CD4-positive, alpha-beta T cell treated with Interleukin-4 for 1 hour (primary cell): ENCODE results near the gene PDPR.
"Not testable (repeated sequence)": the region's sequence is repeated elsewhere in the genome, so short reads cannot be mapped to it uniquely, and the experiment has no call there.

Experiments used
- DNase-seq, 2 donors: peaks; one replicate each; pipeline ENCODE4 v3.0.0-alpha.2; 2020 to 2022

PDPR gene

DNA sequence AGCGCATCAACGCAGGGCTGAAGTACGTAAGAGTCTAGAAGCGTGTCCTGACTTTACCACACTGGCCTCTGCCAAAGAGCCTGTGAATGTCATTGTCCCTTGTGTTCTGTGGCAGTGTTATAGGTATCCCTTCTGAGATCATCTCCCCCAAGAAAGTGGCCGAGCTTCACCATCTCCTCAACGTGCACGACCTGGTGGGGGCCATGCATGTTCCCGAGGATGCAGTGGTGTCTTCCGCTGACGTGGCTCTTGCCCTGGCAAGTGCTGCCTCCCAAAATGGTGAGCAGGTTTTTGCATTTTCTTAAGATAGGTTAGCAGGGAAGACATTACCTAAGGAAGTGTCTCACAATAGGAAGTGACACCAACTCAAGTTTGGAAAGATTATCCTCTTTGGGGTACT, 14.7 kb downstream of the PDPR start:
- not testable (repeated sequence) for DNase-seq

DNA sequence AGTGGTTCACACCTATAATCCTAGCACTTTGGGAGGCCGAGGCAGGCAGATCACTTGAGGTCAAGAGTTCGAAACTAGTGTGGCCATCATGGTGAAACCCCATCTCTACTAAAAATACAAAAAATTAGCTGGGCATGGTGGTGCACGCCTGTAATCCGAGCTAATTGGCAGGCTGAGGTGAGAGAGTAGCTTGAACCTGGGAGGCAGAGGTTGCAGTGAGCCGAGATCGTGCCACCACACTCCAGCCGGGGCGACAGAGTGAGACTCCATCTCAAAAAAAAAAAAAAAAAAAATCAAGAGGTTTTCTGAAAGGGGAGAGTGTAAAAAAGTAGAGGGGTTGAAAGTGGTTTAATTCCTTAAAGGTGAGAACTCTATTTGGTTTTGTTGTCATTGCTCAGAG, 21.7 kb downstream of the PDPR start:
- not testable (repeated sequence) for DNase-seq

DNA sequence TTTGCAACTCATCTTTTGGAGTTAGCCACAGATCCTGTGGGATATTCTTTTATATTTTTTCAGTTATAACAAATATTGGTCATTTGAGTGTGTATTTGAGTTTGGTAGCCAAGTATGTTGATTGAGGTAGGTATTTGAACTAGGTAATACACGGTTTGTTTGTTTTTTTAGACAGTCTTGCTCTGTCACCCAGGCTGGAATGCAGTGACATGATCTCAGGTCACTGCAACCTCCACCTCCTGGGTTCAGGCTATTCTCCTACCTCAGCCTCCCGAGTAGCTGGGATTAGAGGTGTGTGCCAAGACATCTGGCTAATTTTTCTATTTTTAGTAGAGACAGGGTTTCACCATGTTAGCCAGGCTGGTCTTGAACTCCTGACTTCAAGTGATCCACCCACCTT, 22.5 kb downstream of the PDPR start:
- DNase-seq = not testable (repeated sequence)

DNA sequence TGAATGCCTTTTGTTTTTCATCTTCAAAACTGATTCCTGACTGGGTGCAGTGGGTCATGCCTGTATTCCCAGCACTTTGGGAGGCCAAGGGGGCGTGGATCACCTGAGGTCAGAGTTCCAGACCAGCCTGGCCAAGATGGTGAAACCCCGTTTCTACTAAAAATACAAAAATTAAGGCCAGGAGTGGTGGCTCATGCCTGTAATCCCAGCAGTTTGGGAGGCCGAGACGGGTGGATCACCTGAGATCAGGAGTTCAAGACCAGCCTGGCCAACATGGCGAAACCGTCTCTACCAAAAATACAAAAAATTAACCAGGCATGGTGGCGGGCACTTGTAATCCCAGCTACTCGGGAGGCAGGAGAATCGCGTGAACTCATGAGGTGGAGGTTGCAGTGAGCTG, 28.6 kb downstream of the PDPR start:
- DNase-seq = not testable (repeated sequence)

DNA sequence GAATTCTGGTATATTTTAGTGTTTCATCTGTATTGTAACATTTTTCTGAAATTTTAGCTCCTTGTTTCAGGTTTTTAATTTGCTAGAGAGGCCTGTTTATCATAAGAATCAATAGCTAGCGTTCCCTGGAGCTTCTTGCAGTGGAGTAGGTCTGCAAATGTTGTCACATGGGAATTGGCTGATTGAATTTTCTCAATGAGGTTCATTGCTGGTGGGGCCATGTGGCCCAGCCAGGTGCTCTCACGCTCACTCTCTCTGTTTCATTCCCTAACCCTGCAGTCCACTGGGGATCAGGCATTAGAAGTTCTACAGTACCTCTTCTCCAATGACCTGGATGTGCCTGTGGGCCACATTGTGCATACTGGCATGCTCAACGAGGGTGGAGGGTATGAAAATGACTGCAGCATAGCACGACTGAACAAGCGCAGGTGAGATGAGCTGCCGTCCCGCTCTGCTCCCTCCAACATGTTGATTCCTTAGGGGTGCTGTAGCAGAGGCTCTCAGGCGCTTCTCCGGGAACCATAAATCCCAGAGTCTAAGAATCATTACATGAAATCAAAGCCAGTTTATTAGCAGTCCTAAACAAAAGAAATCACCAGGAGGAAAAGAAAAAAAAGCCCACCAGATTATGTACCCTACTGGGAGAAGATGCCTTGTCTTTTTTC, 29.2 kb downstream of the PDPR start:
- not testable (repeated sequence) for DNase-seq

DNA sequence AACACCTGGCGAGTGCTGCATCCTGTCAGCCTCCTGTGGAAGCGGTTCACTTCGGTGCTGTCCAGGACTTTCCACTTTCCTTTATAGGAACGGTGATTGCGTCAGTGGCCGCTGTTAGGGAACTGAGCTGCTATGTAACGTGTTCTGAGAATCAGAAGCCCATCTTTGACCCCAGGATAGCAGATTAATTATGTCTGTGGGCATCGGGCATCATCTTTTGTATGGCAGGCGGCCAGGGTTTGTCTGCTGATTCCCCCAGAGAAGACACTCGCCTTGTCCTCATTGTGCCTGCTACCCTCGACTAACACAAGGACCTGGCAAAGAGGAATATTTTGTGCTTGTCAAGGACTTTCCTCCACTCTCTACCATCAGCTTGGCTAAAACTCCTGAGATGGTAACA, 33.7 kb downstream of the PDPR start:
- not testable (repeated sequence) for DNase-seq

DNA sequence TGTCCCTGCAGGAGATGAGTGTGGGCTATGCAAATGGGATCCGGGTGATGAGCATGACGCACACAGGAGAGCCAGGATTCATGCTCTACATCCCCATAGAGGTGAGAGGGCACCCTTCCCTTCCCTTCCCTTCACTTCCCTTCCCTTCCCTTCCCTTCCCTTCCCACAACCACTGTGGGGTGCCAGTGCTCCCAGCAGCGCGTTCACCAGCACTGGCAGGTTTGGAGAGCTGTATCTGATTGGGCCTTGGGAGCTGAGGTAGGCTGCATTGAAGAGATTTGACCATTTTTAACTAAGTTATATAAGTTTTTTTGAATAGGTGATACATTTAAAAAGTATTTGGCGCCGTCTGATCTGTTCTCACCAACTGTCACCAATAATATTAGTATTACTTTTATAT, 34.3 kb downstream of the PDPR start:
- not testable (repeated sequence) for DNase-seq

DNA sequence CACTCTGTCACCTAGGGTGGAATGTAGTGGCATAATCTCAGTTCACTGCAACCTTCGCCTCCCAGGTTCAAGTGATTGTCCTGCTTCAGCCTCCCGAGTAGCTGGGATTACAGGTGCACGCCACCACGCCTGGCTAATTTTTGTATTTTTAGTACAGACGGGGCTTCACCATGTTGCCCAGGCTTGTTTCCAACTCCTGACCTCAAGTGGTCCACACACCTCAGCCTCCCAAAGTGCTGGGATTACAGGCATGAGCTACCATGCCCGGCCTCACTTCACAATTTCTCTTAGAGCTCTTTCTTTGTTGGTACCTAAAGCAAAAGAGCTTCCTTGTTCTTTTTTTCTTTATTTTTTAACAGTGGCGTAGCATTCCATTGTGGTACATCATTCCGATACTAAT, 35.2 kb downstream of the PDPR start:
- DNase-seq = not testable (repeated sequence)

DNA sequence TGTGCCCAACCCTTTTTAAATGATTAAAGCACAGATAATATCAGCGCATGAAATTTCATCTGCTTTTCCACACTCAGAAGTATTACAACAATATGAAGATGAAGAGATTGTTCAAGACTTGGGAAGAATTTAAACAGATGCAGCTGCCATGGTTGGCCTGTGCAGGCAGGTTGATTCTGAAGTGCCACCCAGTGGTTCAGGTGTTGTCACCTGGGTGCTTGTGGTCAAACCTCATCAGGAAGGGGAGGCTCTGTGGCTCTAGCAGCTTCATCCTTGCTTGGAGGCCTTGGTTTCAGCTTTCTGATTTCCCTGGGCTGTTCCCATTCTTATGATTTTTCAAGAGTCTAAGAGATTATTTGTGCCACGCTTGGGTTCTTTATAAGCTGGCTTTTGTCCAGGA, 37.3 kb downstream of the PDPR start:
- no peak for DNase-seq

DNA sequence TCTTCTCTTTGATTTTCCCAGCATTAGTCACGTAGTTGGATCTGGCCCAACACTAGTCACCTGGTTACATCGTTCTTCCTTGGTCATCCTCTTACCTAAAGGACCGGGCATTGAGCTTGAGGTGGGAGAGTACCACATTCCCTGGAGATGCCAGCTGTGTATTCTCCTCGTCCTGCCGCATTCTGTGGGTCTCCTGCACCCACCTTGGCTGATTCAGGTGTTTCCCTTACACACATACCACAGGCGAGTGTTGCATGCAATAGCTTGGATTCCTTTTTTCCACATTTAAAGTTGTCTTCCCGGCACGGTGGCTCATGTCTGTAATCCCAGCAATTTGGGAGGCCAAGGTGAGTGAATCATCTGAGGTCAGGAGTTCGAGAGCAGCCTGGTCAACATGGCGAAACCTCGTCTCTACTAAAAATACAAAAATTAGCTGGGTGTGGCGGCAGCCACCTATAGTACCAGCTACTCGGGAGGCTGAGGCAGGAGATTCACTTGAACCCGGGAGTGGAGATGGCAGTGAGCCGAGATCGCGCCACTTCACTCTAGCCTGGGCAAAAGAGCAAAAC, 37.9 kb downstream of the PDPR start:
- DNase-seq = no peak

DNA sequence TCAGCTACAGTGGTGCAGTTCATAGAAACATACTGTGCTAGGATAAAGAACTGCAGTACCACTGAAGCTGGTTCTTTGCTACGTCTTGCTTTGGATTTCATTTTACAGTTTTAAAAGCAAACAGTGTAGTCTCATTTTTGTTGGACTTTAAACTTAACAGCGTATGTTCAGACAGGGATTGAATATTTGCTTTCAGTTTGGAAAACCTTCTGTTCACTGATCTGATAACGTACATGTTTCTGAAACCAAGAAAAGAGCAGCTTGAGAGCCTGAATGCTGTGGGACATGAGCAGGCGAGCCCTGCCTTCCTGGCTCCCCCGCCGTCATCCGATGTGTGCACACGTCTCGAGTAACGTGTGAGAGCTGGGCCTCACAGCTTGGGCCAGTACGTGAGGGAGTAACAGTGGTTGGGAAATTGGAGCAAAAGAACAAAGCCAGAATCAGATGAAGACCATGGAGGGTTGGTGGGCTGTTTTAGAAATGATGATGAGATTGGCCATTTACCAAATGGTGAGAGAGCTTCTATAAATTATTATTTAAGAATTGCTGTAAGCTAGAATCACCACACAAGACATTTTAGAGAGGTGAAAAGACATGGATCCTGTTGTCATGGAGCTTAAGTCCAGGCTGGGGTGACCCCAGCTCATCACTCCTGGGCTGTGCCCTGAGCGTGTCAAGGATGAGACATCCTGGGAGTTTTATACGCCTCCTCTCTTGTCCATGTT, 38.6 kb downstream of the PDPR start:
- no peak for DNase-seq

DNA sequence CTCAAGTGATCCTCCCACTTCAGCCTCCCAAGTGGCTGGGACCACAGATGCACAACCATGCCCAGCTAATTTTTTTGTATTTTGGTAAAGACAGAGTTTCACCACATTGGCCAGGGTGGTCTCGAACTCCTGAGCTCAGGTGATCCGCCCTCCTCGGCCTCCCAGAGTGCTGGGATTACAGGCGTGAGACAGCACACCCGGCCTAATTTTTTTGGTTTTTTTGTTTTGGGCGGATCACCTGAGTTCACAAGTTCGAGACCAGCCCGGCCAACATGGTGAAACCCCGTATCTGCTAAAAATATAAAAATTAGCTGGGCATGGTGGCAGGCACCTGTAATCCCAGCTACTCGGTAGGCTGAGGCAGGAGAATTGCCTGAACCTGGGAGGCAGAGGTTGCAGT, 40.6 kb downstream of the PDPR start:
- not testable (repeated sequence) for DNase-seq

DNA sequence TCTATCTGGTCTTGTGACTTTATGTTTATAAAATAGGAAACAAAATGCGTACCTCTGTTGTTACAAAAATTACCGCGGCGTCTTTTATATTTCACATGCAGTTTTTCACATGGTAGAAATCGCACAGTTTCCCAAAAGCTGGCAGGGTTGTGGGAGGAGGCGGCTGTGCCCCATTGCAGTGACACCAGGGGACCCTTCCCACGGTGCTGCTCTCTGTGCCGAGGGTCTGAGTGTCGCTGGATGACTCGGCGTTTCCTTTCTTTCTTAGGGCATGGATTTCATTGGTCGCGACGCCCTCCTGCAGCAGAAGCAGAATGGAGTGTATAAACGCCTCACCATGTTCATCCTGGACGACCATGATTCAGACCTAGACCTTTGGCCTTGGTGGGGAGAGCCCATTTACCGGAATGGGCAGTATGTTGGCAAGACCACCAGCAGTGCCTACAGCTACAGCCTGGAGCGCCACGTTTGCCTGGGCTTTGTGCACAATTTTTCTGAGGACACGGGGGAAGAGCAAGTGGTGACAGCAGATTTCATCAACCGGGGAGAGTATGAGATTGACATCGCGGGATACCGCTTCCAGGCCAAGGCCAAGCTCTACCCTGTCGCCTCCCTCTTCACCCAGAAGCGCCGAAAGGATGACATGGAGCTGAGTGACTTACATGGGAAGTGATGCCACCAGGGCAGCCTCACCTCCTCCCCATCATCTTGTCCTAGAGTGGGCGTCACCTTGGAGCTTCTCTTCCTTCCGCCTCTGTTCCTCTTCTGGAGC, 42.3 kb downstream of the PDPR start:
- no peak for DNase-seq

DNA sequence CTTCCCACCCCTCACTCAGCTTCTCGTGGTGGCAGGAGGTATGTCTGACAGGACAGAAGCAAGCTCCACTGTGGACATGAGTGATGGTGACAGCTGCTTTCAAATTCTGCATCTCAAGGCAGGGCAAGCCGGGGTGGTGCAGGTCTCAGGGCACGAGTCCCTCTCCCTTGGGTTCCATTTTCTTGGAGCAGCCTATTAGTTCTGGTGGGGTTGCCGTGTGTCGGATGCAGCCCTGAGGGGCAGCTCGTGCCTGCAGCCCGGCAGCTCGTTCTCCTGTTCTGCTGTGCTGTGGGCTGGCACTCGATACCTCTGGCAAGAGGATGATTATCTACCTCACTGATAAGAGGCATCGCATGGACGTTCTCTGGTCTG, 43.0 kb downstream of the PDPR start:
- no peak for DNase-seq

DNA sequence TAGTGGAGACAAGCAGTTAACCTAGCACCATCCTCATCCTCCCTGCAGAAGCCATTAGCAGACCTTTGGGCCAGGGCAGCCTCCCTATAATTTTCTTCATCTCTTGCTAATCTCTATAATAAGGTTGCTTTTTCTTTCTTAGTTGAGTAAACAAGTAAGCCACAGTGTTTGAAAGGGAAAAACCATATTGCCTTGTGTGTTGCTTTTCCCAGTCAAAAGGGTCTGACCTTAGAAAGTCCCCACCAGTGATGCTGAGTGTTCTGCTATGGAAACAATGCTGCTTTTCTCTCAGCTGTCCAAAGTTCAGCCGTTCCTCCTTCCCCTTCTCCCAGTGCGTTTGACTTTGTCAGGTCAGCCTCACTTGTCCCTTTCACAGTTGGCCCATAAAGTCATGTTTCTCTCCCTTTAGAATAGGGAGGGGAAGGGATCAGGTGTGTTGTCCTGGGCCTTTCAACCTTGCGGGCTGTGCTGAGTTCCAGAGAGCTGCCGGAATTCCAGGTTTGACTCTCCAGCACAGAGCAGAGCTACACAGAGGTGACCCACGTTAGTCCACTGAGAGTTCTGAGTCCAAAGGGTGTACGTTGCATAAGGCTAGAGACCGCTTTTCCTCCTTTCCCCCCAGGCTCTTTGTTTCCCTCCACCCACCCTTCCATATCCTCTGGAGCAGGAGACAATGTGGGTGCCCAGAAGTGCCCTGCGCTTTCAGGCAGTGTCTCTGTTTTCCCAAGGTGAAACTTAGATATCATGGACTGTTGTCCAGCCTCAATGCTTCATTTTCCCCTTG, 43.5 kb downstream of the PDPR start:
- DNase-seq = no peak

DNA sequence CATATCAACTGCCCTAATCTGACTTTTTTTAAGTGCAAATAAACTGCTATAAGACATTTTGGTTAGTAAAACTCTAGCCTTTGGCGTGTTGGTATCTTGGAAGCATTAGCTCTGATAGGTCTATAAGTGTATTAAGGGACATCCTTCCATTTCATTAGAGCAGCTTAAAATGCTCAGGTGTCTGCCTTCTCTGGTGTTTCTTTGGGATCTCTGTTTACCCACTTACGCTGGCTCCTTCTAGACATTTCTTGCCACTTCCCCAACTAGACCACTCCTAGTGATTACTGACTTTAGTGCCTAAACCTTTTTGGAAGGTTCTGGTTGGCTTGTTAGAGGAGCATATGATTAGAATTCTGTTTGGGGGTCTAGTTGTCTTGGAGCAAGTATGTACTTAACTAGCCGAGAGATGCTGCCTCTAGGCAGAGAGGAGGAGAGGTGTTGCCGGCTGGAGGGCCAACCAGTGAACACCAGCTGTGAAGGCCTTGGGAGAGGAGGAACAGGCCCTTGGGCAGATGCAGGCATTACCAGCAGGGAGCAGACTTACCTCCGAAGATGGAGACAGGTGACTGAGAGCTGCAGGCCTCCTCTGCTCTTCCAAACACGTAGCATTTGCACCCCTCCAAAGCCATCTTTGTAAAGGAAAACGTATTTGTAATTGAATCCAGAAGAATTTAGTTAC, 44.3 kb downstream of the PDPR start:
- DNase-seq = no peak

DNA sequence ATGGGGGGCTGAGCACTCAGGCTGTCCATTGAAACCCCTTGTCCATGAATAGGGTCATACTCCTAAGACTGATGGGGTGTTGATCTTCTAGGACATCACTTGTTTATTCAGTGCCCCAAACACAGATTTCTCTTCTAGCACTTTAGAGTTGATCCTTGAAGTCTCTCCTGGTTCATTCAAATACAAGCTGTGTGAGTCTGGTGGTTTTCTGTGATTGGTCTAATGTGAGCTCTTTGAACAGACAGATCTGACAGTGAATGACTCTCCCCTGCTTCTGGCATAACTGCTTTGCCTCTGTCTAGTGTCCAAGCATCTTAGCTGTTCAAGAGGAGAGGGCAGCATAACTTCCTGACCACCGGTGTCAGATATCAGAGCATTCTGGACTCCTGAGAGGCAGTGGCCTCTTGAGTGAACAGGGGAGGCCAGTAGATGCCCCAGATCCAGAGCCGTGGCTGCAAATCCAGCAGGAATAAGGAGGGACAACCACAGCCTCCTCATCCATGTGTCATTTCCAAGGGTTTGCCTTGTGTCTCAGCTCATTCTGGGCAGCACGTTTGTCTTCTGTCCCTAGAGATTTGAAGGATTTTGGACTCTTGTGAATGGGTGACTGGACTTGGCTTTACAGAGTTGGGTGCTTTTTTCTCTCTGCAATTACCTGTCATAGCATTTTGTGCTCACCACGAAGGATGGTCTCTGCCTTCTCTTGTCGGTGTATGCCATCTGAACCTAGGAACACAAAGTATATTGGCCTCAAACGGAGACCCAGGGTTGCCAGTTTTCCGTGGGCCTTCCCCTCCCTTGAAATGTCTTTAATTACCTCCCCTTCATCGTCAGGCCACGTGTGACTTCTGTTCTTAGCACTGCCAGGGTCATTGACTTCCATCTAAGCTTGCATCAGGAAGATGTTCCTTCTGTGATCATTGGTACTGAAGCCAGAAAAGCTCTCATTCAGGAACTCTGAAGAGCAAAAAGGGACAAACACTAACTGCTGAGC, 45.5 kb downstream of the PDPR start:
- no peak for DNase-seq

DNA sequence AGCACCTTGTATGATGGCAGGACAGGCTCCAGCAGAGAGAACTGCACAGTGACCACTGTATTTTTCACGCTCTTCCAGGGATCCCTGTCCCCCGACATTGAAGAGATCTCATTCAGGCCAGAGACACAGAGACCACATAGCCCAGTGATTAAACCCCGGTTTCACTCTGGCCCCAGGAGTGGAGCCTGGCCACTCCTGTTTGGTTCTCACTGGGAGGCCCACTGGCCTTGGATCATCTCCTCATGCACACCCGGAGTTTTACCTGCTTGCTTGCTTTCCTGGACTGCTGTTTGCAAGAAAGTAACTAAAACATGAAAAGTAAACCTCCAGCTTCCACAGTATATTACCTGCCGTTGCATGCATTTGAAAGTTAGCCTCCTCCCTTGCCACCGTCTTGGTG, 46.3 kb downstream of the PDPR start:
- no peak for DNase-seq

DNA sequence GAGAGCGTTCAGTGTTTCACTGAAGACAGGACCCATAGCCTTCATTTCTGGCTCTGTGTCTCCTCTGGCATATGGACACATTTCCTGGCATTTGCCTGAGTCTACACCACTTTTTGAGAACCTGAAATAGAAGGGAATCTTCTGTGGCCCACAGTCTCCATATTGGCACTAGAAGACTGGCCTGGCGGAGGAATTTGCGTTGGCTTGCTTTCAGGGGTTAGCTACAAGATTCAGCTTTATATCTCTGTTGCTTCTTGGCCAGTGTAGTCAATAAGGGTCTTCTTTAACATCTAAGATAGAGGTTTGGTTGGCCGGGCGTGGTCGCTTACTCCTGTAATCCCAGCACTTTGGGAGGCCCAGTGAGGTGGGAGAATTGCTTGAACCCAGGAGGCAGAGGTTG, 46.7 kb downstream of the PDPR start:
- DNase-seq = no peak

DNA sequence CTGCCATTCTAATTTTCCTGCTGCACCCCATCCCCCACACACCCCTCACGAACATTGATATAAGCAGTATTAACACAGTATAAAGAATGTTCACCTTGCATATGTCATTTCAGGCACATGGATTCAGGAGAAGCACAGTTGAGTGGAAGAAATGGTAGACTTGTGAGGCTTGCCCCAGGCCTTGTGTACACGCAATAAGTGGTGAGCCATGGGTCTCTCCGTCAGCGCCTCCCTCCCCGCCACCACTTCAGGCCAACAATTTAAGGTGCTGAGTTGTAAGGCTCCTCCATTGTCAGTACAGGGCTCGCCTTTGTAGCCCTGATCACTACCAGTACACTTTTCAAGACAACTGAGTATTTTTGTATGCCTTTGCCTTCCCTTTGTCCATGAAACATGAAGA, 47.2 kb downstream of the PDPR start:
- DNase-seq = no peak

DNA sequence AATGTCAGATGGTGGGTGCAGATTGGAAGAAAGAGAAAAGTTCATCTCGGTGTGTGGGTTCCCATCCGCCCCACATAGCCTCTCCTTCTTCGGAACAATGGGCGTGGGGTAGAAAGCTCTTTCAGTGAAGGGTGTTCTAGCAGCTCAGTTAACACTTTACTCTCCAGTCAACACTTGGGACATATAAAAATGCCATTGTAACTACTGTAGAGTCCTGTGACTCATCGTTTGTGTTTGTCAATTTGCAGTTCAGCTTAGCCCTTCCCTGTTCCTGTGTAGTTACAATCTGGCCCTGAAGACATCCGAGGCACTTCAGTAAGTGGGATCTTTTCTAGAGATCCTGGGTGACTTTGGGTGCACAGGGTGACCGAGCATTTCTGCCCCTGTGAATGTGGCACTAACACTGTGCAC, 47.9 kb downstream of the PDPR start:
- no peak for DNase-seq
